Omental fat pad (tissue), 4 donors: ENCODE measurements around the gene RTN4RL1. TPM values are rescaled to one million over a fixed set of nuclear protein-coding genes. Genes with fewer than 3 reads are reported as not detected.

Source experiments
- ATAC-seq: fragments of 150-250 bp; one replicate; pipeline ENCODE4 v1.9.1; 2016; ENCODE audit warnings: mild to moderate bottlenecking, moderate library complexity; ENCODE audit not compliant: low FRiP score
- DNase-seq: peaks from one replicate; pipeline ENCODE4 v3.0.0-alpha.2; 2019; ENCODE audit warnings: low spot score
- total RNA-seq, 4 donors: library from RNA; depleted of rRNA; stranded (reverse); fragments of >200 nt; gene quantifications; one replicate each; pipeline ENCODE4 v1.1.0, GENCODE V29; 2016
- TF ChIP-seq, protein P1 (sequence below), 3 donors: fragments of 450-650 bp; IDR thresholded peaks; one replicate each; pipeline ENCODE4 v1.5.1; 2016 to 2017; ENCODE audit warnings: antibody characterized with exemption in 3 of 3, mild to moderate bottlenecking in 3 of 3, moderate library complexity in 2 of 3

Gene RTN4RL1
- total RNA-seq, 4 donors from 2014 or later, result 4.5 to 5.2 (median 4.6) TPM

DNA sequence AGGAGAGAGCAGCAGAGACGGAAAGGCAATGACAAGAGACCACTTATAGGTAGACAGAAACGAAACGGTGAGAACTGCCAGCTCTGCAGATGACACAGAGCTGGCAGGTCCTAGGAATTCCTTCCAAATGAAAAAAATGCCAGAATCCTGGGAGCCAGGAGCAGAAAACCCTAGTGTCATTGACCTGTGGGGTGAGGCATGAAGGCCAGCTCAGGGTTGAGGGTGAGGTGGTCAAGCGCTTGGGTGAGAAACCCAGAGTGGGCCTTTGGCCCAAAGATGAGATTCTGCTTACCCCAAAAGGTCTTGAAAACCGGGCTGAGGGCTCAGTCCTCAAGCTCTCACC is 39.0 kb upstream of the RTN4RL1 start:
- TF ChIP-seq, protein P1, sequence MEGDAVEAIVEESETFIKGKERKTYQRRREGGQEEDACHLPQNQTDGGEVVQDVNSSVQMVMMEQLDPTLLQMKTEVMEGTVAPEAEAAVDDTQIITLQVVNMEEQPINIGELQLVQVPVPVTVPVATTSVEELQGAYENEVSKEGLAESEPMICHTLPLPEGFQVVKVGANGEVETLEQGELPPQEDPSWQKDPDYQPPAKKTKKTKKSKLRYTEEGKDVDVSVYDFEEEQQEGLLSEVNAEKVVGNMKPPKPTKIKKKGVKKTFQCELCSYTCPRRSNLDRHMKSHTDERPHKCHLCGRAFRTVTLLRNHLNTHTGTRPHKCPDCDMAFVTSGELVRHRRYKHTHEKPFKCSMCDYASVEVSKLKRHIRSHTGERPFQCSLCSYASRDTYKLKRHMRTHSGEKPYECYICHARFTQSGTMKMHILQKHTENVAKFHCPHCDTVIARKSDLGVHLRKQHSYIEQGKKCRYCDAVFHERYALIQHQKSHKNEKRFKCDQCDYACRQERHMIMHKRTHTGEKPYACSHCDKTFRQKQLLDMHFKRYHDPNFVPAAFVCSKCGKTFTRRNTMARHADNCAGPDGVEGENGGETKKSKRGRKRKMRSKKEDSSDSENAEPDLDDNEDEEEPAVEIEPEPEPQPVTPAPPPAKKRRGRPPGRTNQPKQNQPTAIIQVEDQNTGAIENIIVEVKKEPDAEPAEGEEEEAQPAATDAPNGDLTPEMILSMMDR (IDR thresholded peaks at IDR 0.05), result no peak
- ATAC-seq, result no peak
- no peak for DNase-seq

- DNase-seq (no peak), ATAC-seq (peak; percentile 41)
- TF ChIP-seq, protein P1 (IDR thresholded peaks at IDR 0.05), result no peak
These were observed 38.4 kb upstream of the RTN4RL1 start for GRCh38 chr17:2063261-2064146.

DNA sequence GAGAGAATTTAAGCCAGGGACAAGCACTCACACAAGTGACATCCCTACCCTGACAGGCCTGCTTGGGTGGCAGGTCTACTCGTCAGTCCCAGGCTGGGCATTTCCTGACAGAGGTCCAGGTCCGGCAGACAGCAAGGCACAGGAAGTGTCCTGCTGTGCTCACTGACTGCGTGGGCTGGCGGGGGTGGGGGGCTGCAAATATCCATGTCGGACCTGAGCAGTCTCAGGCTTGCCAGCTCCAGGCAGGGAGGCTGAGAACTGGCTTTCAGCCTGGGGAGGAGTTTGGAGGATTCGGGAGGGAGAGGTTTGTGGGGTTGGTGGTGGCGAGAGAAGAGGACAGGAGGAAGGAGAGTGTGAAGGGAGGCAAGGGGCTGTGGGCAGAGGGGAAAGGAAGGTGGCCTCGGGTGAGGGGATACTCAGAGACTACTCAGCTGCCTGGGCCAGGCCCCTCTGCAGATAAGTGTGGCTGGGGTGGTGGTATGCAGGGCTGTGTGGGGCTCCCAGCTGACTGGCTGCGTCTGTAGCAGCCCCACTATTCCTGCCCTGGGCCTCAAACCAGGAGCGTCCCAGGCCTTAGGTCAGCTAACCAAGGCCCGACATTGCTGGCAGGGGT is 37.5 kb upstream of the RTN4RL1 start:
- no peak for ATAC-seq
- DNase-seq, result no peak
- TF ChIP-seq, protein P1 (IDR thresholded peaks at IDR 0.05), result no peak

DNA sequence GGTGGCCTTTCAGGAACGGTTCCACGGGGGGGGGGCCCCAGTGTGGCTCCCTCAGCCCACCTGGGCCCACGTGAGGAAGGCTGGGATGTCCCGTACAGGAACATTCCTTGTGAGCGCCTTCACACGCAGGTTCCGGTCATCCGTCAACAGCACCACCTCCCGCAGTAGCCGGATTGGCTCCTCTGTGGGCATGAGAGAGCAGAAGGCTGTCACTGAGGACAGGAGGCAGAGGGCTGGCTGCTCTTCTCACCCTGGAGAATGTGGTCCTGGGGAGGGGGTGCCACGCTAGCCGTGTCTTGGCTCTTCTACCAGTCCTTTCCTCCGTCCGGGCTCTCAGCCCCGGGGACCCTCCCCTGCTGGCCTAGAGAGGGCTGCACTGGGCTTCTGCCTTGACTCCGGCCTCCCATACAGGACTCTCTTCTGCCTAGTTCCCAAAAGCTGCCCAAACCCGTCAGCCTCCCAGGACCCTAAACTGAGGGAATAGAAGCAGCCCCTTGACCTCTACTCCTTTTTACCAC is 36.4 kb upstream of the RTN4RL1 start:
- ATAC-seq, result no peak
- no peak for DNase-seq
- TF ChIP-seq, protein P1 (IDR thresholded peaks at IDR 0.05), result no peak

- DNase-seq, result no peak
- TF ChIP-seq, protein P1 (IDR thresholded peaks at IDR 0.05), result no peak
- no peak for ATAC-seq
These were observed 35.7 kb upstream of the RTN4RL1 start for GRCh38 chr17:2060681-2061440.

DNA sequence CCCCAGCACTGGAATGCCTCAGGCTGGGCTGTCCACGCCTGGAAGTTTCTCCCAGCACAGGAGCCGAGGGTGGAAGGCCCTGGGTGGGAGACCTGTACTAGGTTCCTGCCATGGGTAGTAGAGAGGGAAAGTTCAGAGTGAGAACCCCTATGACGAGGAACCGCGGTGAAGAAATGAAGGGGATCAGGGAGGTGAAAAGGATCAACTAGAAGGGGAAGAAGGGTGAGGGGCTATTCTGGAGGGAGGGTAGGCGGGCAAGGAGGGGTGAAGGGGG is 35.2 kb upstream of the RTN4RL1 start:
- DNase-seq (no peak), ATAC-seq (no peak)
- TF ChIP-seq, protein P1 (IDR thresholded peaks at IDR 0.05), result no peak
